Measurements from ENCODE around the gene HMMR. TPM values are rescaled to one million over a fixed set of nuclear protein-coding genes. Genes with fewer than 3 reads are reported as not detected.

Gene HMMR
- total and polyA plus RNA-seq, 9 of the 15 experiments (the other 6 are each of a cell fraction or from before 2014, with no cell fraction given), result 74.9 to 133 (median 90.8) TPM

DNA sequence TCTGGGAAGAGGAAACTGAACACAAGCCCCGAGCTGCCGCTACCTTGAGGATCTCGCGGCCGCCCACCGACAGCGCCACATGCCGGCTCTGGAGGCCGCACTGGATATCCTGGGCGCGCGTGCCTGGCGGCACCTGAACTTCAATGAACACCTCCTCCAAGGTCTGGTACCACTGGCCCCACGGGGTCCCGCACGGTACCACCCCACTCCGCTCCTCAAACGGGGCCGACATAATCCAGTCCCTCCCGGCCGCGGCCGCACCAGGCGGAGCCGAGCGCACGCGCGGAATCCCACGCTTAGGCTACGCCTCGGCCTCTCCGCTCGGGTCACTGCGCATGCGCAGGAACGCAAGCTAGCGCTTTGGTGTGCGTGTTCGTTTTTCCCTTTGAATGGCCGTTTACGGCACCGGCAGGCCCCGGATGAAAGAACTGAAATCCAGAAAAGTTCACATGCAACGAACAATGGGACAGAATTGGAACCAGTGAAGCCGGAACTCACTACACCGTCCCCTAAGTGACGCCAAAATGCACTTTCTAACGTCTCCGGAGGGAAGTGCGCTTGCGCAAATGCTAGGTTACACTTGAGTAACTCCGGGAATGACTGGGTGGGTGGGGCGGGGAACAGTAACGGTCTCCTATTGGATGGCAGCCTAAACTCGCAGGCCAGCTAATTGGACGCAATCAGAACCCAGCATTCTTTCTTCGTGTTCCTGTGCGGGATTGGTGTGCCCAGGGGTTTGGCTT lies 442 bp upstream of the HMMR start, which contains the start of gene NUDCD2 (continued):
- TF ChIP-seq, protein P1, sequence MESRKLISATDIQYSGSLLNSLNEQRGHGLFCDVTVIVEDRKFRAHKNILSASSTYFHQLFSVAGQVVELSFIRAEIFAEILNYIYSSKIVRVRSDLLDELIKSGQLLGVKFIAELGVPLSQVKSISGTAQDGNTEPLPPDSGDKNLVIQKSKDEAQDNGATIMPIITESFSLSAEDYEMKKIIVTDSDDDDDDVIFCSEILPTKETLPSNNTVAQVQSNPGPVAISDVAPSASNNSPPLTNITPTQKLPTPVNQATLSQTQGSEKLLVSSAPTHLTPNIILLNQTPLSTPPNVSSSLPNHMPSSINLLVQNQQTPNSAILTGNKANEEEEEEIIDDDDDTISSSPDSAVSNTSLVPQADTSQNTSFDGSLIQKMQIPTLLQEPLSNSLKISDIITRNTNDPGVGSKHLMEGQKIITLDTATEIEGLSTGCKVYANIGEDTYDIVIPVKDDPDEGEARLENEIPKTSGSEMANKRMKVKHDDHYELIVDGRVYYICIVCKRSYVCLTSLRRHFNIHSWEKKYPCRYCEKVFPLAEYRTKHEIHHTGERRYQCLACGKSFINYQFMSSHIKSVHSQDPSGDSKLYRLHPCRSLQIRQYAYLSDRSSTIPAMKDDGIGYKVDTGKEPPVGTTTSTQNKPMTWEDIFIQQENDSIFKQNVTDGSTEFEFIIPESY (CRISPR knock-in tag; IDR thresholded peaks at IDR 0.05), result 0 out of 2 replicates have a peak, but pooled peaks have one; percentile 19
- TF ChIP-seq ZNF280B (CRISPR knock-in tag; IDR thresholded peaks at IDR 0.05) (no peak), ATF1 (CRISPR knock-in tag; IDR thresholded peaks at IDR 0.05) (no peak), ATF1 (tag; IDR thresholded peaks at IDR 0.05) (peak; percentile 62), BCOR (IDR thresholded peaks at IDR 0.05) (0 out of 2 replicates have a peak, but pooled peaks have one; percentile 35), NFXL1 (CRISPR knock-in tag; IDR thresholded peaks at IDR 0.05) (no peak), RB1 (IDR thresholded peaks at IDR 0.05; ENCODE audit: low read depth) (peak; percentile 73), ZNF586 (CRISPR knock-in tag; conservative IDR thresholded peaks at IDR 0.05) (no peak), TAF1 (IDR thresholded peaks at IDR 0.05; ENCODE audit: control insufficient read depth, extremely low read depth, insufficient read depth, low read length, severe bottlenecking) (peak; percentile 77), ZNF239 (CRISPR knock-in tag; IDR thresholded peaks at IDR 0.05) (no peak), BRCA1 (IDR thresholded peaks at IDR 0.05) (no peak), BRCA1 (CRISPR knock-in tag; IDR thresholded peaks at IDR 0.05) (no peak), KLF13 (tag; IDR thresholded peaks at IDR 0.05; ENCODE audit: borderline replicate concordance, low read depth) (no peak), SP1 (CRISPR knock-in tag; IDR thresholded peaks at IDR 0.05) (no peak), KHSRP (IDR thresholded peaks at IDR 0.05) (no peak), CBX2 (IDR thresholded peaks at IDR 0.05; ENCODE audit: insufficient read depth, low read length, poor library complexity, severe bottlenecking) (no peak), ZZZ3 (IDR thresholded peaks at IDR 0.05) (no peak), ARID2 (IDR thresholded peaks at IDR 0.05) (no peak), PURB (CRISPR knock-in tag; IDR thresholded peaks at IDR 0.05; ENCODE audit: low read depth) (no peak), HMG20A (CRISPR knock-in tag; conservative IDR thresholded peaks at IDR 0.05) (no peak)
- TF ChIP-seq, protein P2, sequence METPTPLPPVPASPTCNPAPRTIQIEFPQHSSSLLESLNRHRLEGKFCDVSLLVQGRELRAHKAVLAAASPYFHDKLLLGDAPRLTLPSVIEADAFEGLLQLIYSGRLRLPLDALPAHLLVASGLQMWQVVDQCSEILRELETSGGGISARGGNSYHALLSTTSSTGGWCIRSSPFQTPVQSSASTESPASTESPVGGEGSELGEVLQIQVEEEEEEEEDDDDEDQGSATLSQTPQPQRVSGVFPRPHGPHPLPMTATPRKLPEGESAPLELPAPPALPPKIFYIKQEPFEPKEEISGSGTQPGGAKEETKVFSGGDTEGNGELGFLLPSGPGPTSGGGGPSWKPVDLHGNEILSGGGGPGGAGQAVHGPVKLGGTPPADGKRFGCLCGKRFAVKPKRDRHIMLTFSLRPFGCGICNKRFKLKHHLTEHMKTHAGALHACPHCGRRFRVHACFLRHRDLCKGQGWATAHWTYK (CRISPR knock-in tag; IDR thresholded peaks at IDR 0.05), result 0 out of 2 replicates have a peak, but pooled peaks have one; percentile 70
- TF ChIP-seq, protein P3, sequence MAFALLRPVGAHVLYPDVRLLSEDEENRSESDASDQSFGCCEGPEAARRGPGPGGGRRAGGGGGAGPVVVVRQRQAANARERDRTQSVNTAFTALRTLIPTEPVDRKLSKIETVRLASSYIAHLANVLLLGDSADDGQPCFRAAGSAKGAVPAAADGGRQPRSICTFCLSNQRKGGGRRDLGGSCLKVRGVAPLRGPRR (CRISPR knock-in tag; IDR thresholded peaks at IDR 0.05), result no peak
- TF ChIP-seq, protein P4, sequence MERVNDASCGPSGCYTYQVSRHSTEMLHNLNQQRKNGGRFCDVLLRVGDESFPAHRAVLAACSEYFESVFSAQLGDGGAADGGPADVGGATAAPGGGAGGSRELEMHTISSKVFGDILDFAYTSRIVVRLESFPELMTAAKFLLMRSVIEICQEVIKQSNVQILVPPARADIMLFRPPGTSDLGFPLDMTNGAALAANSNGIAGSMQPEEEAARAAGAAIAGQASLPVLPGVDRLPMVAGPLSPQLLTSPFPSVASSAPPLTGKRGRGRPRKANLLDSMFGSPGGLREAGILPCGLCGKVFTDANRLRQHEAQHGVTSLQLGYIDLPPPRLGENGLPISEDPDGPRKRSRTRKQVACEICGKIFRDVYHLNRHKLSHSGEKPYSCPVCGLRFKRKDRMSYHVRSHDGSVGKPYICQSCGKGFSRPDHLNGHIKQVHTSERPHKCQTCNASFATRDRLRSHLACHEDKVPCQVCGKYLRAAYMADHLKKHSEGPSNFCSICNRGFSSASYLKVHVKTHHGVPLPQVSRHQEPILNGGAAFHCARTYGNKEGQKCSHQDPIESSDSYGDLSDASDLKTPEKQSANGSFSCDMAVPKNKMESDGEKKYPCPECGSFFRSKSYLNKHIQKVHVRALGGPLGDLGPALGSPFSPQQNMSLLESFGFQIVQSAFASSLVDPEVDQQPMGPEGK (CRISPR knock-in tag; IDR thresholded peaks at IDR 0.05; ENCODE audit: borderline replicate concordance), result no peak

All from K562 (cell line).